IMR-90 (cell line): ENCODE measurements around the gene PRKAG2. TPM values are rescaled to one million over a fixed set of nuclear protein-coding genes. Genes with fewer than 3 reads are reported as not detected.

Source experiments
- ATAC-seq: fragments of 200-7000 bp; cut with Tn5 transposase; 2 replicates; pipeline ENCODE4 v1.9.1; 2020; ENCODE audit warnings: low read depth, mild to moderate bottlenecking, moderate library complexity
- BruUV-seq: library from RNA; stranded (reverse); fragments of 400-500 nt; replicated peaks from 2 replicates; lab custom pipeline; 2021; lab: Mats Ljungman, UMichigan
- CTCF ChIA-PET: fragments of 300-600 bp; formaldehyde crosslinking; extraction: SDS; loops from one replicate; lab custom pipeline; 2021; ENCODE audit warnings: antibody characterized with exemption; lab: Yijun Ruan, JAX
- POLR2A ChIA-PET: fragments of 300-600 bp; sonication (Branson Sonifier 250); formaldehyde crosslinking; loops from one replicate; lab custom pipeline; 2022; ENCODE audit warnings: antibody characterized with exemption; ENCODE audit not compliant: unreplicated experiment; lab: Charles Lee
- DNase-seq: peaks from one replicate; pipeline ENCODE4 v3.0.0; 2013
- H2AFZ ChIP-seq: replicated peaks from 2 replicates; pipeline ENCODE3; 2013; ENCODE audit warnings: low read length, mild to moderate bottlenecking; ENCODE audit not compliant: poor library complexity
- H2AK5ac ChIP-seq: 2 replicates; pipeline ENCODE4 v1.6.1; 2013; ENCODE audit warnings: low read depth, low read length, inconsistent platforms
- H2AK9ac ChIP-seq: replicated peaks from 2 replicates; pipeline ENCODE3; 2013; ENCODE audit warnings: mild to moderate bottlenecking, low read depth, low read length, moderate library complexity; ENCODE audit not compliant: poor library complexity
- H2BK120ac ChIP-seq: 2 replicates; pipeline ENCODE4 v1.6.1; 2013; ENCODE audit warnings: low read depth, low read length, inconsistent platforms
- H2BK15ac ChIP-seq: 3 replicates; pipeline ENCODE4 v1.6.1; 2013; ENCODE audit warnings: low read depth, low read length, inconsistent platforms
- H2BK20ac ChIP-seq: 2 replicates; pipeline ENCODE4 v1.6.1; 2013; ENCODE audit warnings: low read depth, mild to moderate bottlenecking, inconsistent platforms, low read length, moderate library complexity
- H2BK5ac ChIP-seq: 2 replicates; pipeline ENCODE4 v1.6.1; 2013; ENCODE audit warnings: mild to moderate bottlenecking, low read depth, low read length, inconsistent platforms; ENCODE audit not compliant: poor library complexity, severe bottlenecking
- H3K14ac ChIP-seq: replicated peaks from 2 replicates; pipeline ENCODE4 v1.6.1; 2013; ENCODE audit warnings: low read depth, low read length, inconsistent platforms
- H3K18ac ChIP-seq: 2 replicates; pipeline ENCODE4 v1.6.1; 2013; ENCODE audit warnings: low read depth, low read length, control low read depth
- H3K23ac ChIP-seq: 2 replicates; pipeline ENCODE4 v1.6.1; 2013; ENCODE audit warnings: low read depth, low read length, inconsistent platforms
- H3K27ac ChIP-seq: 2 replicates; pipeline ENCODE4 v1.5.1; 2013; ENCODE audit warnings: mild to moderate bottlenecking, control low read depth, low read length; ENCODE audit not compliant: insufficient read depth
- H3K27me3 ChIP-seq: 2 replicates; pipeline ENCODE4 v1.6.1; 2013; ENCODE audit warnings: low read length; ENCODE audit not compliant: control insufficient read depth, insufficient read depth
- H3K36me3 ChIP-seq: 2 replicates; pipeline ENCODE4 v1.6.1; 2013; ENCODE audit warnings: low read length, mixed read lengths; ENCODE audit not compliant: control insufficient read depth, insufficient read depth
- H3K4ac ChIP-seq: 2 replicates; pipeline ENCODE4 v1.6.1; 2013; ENCODE audit warnings: low read depth, low read length, inconsistent platforms
- H3K4me1 ChIP-seq: 2 replicates; pipeline ENCODE4 v1.6.1; 2013; ENCODE audit warnings: low read length, mixed read lengths; ENCODE audit not compliant: control insufficient read depth, insufficient read depth
- H3K4me2 ChIP-seq: 2 replicates; pipeline ENCODE4 v1.6.1; 2013; ENCODE audit warnings: low read depth, mild to moderate bottlenecking, control low read depth, low read length, moderate library complexity
- H3K4me3 ChIP-seq: 2 replicates; pipeline ENCODE4 v1.5.1; 2013; ENCODE audit warnings: low read depth, mild to moderate bottlenecking, control low read depth, low read length, moderate library complexity; ENCODE audit not compliant: insufficient read depth
- H3K56ac ChIP-seq: 2 replicates; pipeline ENCODE4 v1.6.1; 2013; ENCODE audit warnings: low read length, inconsistent platforms; ENCODE audit not compliant: insufficient read depth; ENCODE audit errors: extremely low read depth
- H3K79me1 ChIP-seq, 2 experiments: 2 replicates each; pipeline ENCODE4 v1.6.1; 2013; ENCODE audit warnings: low read length in 2 of 2, inconsistent platforms in 1 of 2, low read depth in 1 of 2
- H3K9ac ChIP-seq: 2 replicates; pipeline ENCODE4 v1.6.1; 2013; ENCODE audit warnings: low read depth, low read length, control low read depth
- H3K9me1 ChIP-seq: 2 replicates; pipeline ENCODE4 v1.6.1; 2013; ENCODE audit warnings: low read length, inconsistent platforms; ENCODE audit not compliant: insufficient read depth
- H3K9me3 ChIP-seq: 2 replicates; pipeline ENCODE4 v1.6.1; 2013; ENCODE audit warnings: low read length; ENCODE audit not compliant: control insufficient read depth, insufficient read depth
- H4K20me1 ChIP-seq: 2 replicates; pipeline ENCODE4 v1.6.1; 2013; ENCODE audit warnings: low read length, inconsistent platforms; ENCODE audit not compliant: insufficient read depth
- H4K5ac ChIP-seq: 2 replicates; pipeline ENCODE4 v1.6.1; 2013; ENCODE audit warnings: mild to moderate bottlenecking, low read depth, low read length, control low read depth
- H4K8ac ChIP-seq, 2 experiments: 2 replicates each; pipeline ENCODE4 v1.6.1; 2013; ENCODE audit warnings: low read depth in 2 of 2, low read length in 2 of 2, control low read depth in 1 of 2, inconsistent platforms in 1 of 2
- H4K91ac ChIP-seq: 2 replicates; pipeline ENCODE4 v1.6.1; 2013; ENCODE audit warnings: low read depth, low read length, inconsistent platforms; ENCODE audit not compliant: insufficient read depth
- BHLHE40 ChIP-seq: fragments of 150-350 bp; IDR thresholded peaks from 2 replicates; pipeline ENCODE4 v1.6.1; 2016; ENCODE audit warnings: mild to moderate bottlenecking, low read depth, low read length
- CEBPB ChIP-seq: IDR thresholded peaks from 2 replicates; pipeline ENCODE4 v1.6.1; 2012; ENCODE audit warnings: low read depth, low read length, improper control_type of control experiment
- CHD1 ChIP-seq: IDR thresholded peaks from 2 replicates; pipeline ENCODE4 v1.6.1; 2012; ENCODE audit warnings: low read depth, low read length, improper control_type of control experiment
- FOS ChIP-seq: fragments of 150-350 bp; IDR thresholded peaks from 2 replicates; pipeline ENCODE4 v1.6.1; 2016; ENCODE audit warnings: low read depth, low read length
- MAZ ChIP-seq: IDR thresholded peaks from 2 replicates; pipeline ENCODE4 v1.6.1; 2012; ENCODE audit warnings: low read depth, mild to moderate bottlenecking, low read length, improper control_type of control experiment, moderate library complexity, borderline replicate concordance
- MXI1 ChIP-seq: IDR thresholded peaks from 2 replicates; pipeline ENCODE4 v1.6.1; 2012; ENCODE audit warnings: low read depth, mild to moderate bottlenecking, low read length, moderate library complexity, borderline replicate concordance
- NFE2L2 ChIP-seq: fragments of 150-350 bp; IDR thresholded peaks from 2 replicates; pipeline ENCODE4 v1.6.1; 2016; ENCODE audit warnings: low read depth, mild to moderate bottlenecking, low read length
- POLR2A ChIP-seq: IDR thresholded peaks from 2 replicates; pipeline ENCODE4 v1.6.1; 2012; ENCODE audit warnings: mild to moderate bottlenecking, low read depth, low read length
- RAD21 ChIP-seq: IDR thresholded peaks from 2 replicates; pipeline ENCODE4 v1.6.1; 2012; ENCODE audit warnings: low read length, improper control_type of control experiment
- RCOR1 ChIP-seq: IDR thresholded peaks from 2 replicates; pipeline ENCODE4 v1.6.1; 2012; ENCODE audit warnings: mild to moderate bottlenecking, low read length, improper control_type of control experiment; ENCODE audit not compliant: insufficient replicate concordance
- RFX5 ChIP-seq: IDR thresholded peaks from 2 replicates; pipeline ENCODE4 v1.8.0; 2012; ENCODE audit warnings: low read depth, mild to moderate bottlenecking, low read length, moderate library complexity
- SMC3 ChIP-seq: fragments of 150-350 bp; IDR thresholded peaks from 2 replicates; pipeline ENCODE4 v1.6.1; 2016; ENCODE audit warnings: low read depth, mild to moderate bottlenecking, antibody characterized with exemption, low read length, moderate library complexity
- WGBS, 2 experiments: methylation state at CpG; one replicate each; pipeline versions ENCODE4 v1.1.5 to v1.1.7; 2013; ENCODE audit warnings: missing lambda C conversion rate in 2 of 2; ENCODE audit not compliant: insufficient read length in 1 of 2; ENCODE audit errors: extremely low coverage in 2 of 2; 5-methylcytosine and 5-hydroxymethylcytosine counted together
- dilution Hi-C: fragments of 300-500 bp; cut with HindIII; formaldehyde crosslinking; loops from one replicate; pipeline ENCODE4 v1.14.3; 2018; ENCODE audit warnings: low sequenced_read_pairs; ENCODE audit not compliant: unreplicated experiment
- in situ Hi-C: fragments of 300-500 bp; cut with MboI; formaldehyde crosslinking; loops from 3 replicates; pipeline ENCODE4 v1.14.3; 2019; ENCODE audit warnings: low sequenced_read_pairs, inconsistent platforms, mixed read lengths
- intact Hi-C: fragments of 100-400 bp; cut with micrococcal nuclease; formaldehyde crosslinking; loops from 2 replicates; pipeline ENCODE4 v1.10.0; 2022
- polyA plus RNA-seq, 3 experiments: library from polyadenylated mRNA; depleted of rRNA; stranded (reverse); fragments of >200 nt; gene quantifications; 2 replicates each; pipeline ENCODE4 v1.2.3, GENCODE V29; 2012; ENCODE audit warnings: low replicate concordance in 1 of 3
- total RNA-seq: library from RNA; depleted of rRNA; stranded (reverse); fragments of >200 nt; gene quantifications from 2 replicates; pipeline ENCODE4 v1.2.3, GENCODE V29; 2012
- TF ChIP-seq, protein P1 (sequence below): fragments of 150-350 bp; IDR thresholded peaks from 2 replicates; pipeline ENCODE4 v1.6.1; 2017; ENCODE audit warnings: mild to moderate bottlenecking, antibody characterized with exemption, low read length, low read depth
- TF ChIP-seq, protein P2 (sequence below): fragments of 150-350 bp; IDR thresholded peaks from 2 replicates; pipeline ENCODE4 v1.6.1; 2016; ENCODE audit warnings: low read depth, mild to moderate bottlenecking, low read length, moderate library complexity, borderline replicate concordance
- TF ChIP-seq, protein P3 (sequence below): conservative IDR thresholded peaks from 2 replicates; pipeline ENCODE4 v1.5.1; 2012; ENCODE audit warnings: mild to moderate bottlenecking, low read depth, low read length, improper control_type of control experiment

The PRKAG2 gene
- total and polyA plus RNA-seq, 2 of the 4 experiments (the other 2 are of a cell fraction), result 15.4 to 21.6 TPM

DNA sequence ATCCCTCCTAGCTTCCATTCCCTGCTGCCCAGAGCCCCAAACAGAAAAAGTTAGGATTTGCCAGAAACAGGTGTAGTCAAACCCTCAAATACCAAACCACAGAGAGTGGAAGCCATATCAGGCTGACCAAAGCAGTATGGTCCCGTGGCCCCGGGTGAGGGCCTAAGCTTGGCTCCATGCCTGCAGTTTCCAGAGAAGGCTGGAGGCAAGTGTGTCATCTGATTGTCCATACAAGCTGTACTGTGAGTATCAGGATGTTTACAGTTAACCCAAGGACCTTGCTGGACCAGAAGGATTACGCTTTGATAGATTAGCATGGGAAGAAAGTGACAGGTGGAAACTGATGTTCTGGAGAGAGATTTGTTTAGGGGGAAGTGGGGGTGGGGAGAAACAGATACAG is 96.3 kb downstream of the PRKAG2 start:
- in situ Hi-C loops (no loop called here), dilution Hi-C loops (no loop called here), intact Hi-C loops (no loop called here)
- BruUV-seq, result no TSS peak
- H3K79me1 ChIP-seq, result no peaks in the 10 kb centered on the region
- no peaks in the 10 kb centered on the region for H4K20me1 ChIP-seq
- no peak for ATAC-seq
- ChIA-PET POLR2A (no interaction called here), CTCF (no interaction called here)
- no peaks in the 10 kb centered on the region for H3K36me3 ChIP-seq
- H2AK9ac ChIP-seq, result no peak overlapping the region
- peaks cover 44% of the 10 kb centered on the region for H3K27me3 ChIP-seq
- H3K9me1 ChIP-seq, result 0 out of 2 replicates have a peak, but pooled peaks cover 3% of the 10 kb centered on the region
- H3K4me3 ChIP-seq, result no peak overlapping the region
- no peak overlapping the region for H4K8ac ChIP-seq
- no peak overlapping the region for H4K91ac ChIP-seq
- H3K56ac ChIP-seq, result no peak overlapping the region
- no CpG with 5 or more reads among the region's 3 CpGs for WGBS, 2 experiments
- H3K9ac ChIP-seq, result no peak overlapping the region
- H2BK20ac ChIP-seq, result no peak overlapping the region
- no peak overlapping the region for H3K14ac ChIP-seq
- no peak overlapping the region for H3K4ac ChIP-seq
- DNase-seq, result peak; percentile 8
- H3K18ac ChIP-seq, result no peak overlapping the region
- H2BK120ac ChIP-seq, result no peak overlapping the region
- H2AFZ ChIP-seq, result no peak overlapping the region
- peaks cover 10% of the 10 kb centered on the region for H3K9me3 ChIP-seq
- no peak overlapping the region for H3K27ac ChIP-seq
- H2BK15ac ChIP-seq, result no peak overlapping the region
- H3K4me1 ChIP-seq, result no peaks in the 10 kb centered on the region
- TF ChIP-seq POLR2A (no peak), RCOR1 (no peak), SMC3 (no peak), CEBPB (no peak), MXI1 (no peak), RFX5 (no peak), CHD1 (no peak), NFE2L2 (no peak), BHLHE40 (no peak), RAD21 (no peak), FOS (no peak), MAZ (no peak)
- TF ChIP-seq, protein P1, sequence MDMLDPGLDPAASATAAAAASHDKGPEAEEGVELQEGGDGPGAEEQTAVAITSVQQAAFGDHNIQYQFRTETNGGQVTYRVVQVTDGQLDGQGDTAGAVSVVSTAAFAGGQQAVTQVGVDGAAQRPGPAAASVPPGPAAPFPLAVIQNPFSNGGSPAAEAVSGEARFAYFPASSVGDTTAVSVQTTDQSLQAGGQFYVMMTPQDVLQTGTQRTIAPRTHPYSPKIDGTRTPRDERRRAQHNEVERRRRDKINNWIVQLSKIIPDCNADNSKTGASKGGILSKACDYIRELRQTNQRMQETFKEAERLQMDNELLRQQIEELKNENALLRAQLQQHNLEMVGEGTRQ, result no peak
- TF ChIP-seq, protein P2, sequence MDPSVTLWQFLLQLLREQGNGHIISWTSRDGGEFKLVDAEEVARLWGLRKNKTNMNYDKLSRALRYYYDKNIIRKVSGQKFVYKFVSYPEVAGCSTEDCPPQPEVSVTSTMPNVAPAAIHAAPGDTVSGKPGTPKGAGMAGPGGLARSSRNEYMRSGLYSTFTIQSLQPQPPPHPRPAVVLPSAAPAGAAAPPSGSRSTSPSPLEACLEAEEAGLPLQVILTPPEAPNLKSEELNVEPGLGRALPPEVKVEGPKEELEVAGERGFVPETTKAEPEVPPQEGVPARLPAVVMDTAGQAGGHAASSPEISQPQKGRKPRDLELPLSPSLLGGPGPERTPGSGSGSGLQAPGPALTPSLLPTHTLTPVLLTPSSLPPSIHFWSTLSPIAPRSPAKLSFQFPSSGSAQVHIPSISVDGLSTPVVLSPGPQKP, result no peak
- TF ChIP-seq, protein P3, sequence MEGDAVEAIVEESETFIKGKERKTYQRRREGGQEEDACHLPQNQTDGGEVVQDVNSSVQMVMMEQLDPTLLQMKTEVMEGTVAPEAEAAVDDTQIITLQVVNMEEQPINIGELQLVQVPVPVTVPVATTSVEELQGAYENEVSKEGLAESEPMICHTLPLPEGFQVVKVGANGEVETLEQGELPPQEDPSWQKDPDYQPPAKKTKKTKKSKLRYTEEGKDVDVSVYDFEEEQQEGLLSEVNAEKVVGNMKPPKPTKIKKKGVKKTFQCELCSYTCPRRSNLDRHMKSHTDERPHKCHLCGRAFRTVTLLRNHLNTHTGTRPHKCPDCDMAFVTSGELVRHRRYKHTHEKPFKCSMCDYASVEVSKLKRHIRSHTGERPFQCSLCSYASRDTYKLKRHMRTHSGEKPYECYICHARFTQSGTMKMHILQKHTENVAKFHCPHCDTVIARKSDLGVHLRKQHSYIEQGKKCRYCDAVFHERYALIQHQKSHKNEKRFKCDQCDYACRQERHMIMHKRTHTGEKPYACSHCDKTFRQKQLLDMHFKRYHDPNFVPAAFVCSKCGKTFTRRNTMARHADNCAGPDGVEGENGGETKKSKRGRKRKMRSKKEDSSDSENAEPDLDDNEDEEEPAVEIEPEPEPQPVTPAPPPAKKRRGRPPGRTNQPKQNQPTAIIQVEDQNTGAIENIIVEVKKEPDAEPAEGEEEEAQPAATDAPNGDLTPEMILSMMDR, result no peak
- no peak overlapping the region for H4K5ac ChIP-seq
- no peak overlapping the region for H3K23ac ChIP-seq
- no peak overlapping the region for H3K4me2 ChIP-seq
- H2AK5ac ChIP-seq, result no peak overlapping the region
- no peak overlapping the region for H2BK5ac ChIP-seq
